ENCODE measurements around the gene PJVK. TPM values are rescaled to one million over a fixed set of nuclear protein-coding genes. Genes with fewer than 3 reads are reported as not detected.

PJVK gene
- total RNA-seq, 1 experiment from 2014 or later = 2.6 TPM

DNA sequence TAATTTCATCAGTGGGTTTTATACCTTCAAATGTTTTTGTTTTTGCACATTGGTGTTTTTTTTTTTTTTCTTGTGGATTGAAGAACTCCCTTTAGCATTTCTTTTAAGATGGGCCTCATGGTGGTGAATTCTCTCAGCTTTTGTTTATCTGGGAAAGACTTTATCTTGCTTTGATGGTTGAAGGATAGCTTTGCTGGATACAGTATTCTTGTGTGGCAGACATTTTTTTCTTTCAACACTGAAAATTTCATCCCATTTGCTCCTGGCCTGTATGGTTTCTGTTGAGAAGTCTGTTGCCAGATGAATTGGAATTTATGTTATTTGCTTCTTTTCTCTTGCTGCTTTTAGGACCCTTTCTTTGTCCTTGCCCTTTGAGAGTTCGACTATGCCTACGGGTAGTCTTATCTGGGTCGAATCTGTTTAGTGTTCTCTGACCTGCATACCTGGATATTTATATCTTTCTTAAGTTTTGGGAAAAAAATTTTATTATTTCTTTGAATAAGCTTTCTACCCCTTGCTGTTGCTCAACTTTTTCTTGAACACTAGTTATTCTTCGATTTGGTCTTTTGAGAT is 25.8 kb upstream of the PJVK start:
- peaks cover 0 to 5% of the 10 kb centered on the region in 2 experiments; a peak in 1 of 4 replicates for H3K4me1 ChIP-seq (ENCODE audit: control insufficient read depth in 1 of 2, insufficient read depth in 2 of 2, low read length in 2 of 2)
- no peaks in the 10 kb centered on the region for H3K27me3 ChIP-seq (ENCODE audit: insufficient read depth, low read length)

More for the DNA sequence above, 25.8 kb upstream of the PJVK start:
- intact Hi-C loops (cut with micrococcal nuclease) = no loop called here
- no TSS peak for BruUV-seq (replicated peaks)
- no peak overlapping the region for H3K9ac ChIP-seq (ENCODE audit: low read length)
- DNase-seq (ENCODE audit: low read depth, low spot score) (no peak), ATAC-seq (no peak)
- no peak overlapping the region for H3K4me3 ChIP-seq (replicated peaks in 1 of 2; ENCODE audit: low read depth in 1 of 2, low read length in 2 of 2)
- no peaks in the 10 kb centered on the region for H3K9me2 ChIP-seq (ENCODE audit: insufficient read depth)
- ChIA-PET CTCF (interaction anchor here (1.0 kb wide), 1 partner anchor 11 kb away, joined by 3 read pairs; no protein-coding TSS in a partner anchor), RAD21 (ENCODE audit: low non-redundant PET in 1 of 2, low total read pairs in 2 of 2, uncharacterized antibody in 2 of 2, unreplicated experiment in 2 of 2) (no interaction called here), POLR2A (interaction anchor here (1.6 kb wide), 1 partner anchor 26 kb away, joined by 4 read pairs; the partner anchor contains the start of genes PJVK and PRKRA)
- no peak overlapping the region for H3K27ac ChIP-seq (ENCODE audit: low read depth, low read length)
- no peak overlapping the region for H2AFZ ChIP-seq (ENCODE audit: low read depth, low read length, poor library complexity, severe bottlenecking)
- no peaks in the 10 kb centered on the region for H4K20me1 ChIP-seq (ENCODE audit: insufficient read depth)
- H3K36me3 ChIP-seq (ENCODE audit: control insufficient read depth in 1 of 2, insufficient read depth in 2 of 2, low read length in 2 of 2) = peaks cover 3 to 4% of the 10 kb centered on the region in 2 experiments; a peak in 1 of 4 replicates
- no peaks in the 10 kb centered on the region for H3K9me3 ChIP-seq (ENCODE audit: control insufficient read depth in 1 of 2, insufficient read depth in 1 of 2, low read depth in 1 of 2, low read length in 2 of 2)
- H3K79me2 ChIP-seq (ENCODE audit: insufficient read depth, low read length) = no peaks in the 10 kb centered on the region
- no peak overlapping the region for H3K4me2 ChIP-seq (ENCODE audit: low read length)
- TF ChIP-seq CBX3 (IDR thresholded peaks at IDR 0.05; ENCODE audit: low read depth) = no peak
- TF ChIP-seq POLR2AphosphoS5 (IDR thresholded peaks at IDR 0.05; ENCODE audit: low read depth, low read length) = no peak
- no peak for TF ChIP-seq POLR2A (IDR thresholded peaks at IDR 0.05; ENCODE audit: borderline replicate concordance, extremely low read depth, insufficient read depth, insufficient read length)
- no peak for TF ChIP-seq EGR1 (IDR thresholded peaks at IDR 0.05; ENCODE audit: low read depth)
- no peak for TF ChIP-seq EZH2 (IDR thresholded peaks at IDR 0.05)
- no peak for TF ChIP-seq ZNF274 (IDR thresholded peaks at IDR 0.05; ENCODE audit: low read depth, low read length)
- no peak for TF ChIP-seq FOSL1 (IDR thresholded peaks at IDR 0.05; ENCODE audit: low read depth)
- TF ChIP-seq CEBPB (IDR thresholded peaks at IDR 0.05; ENCODE audit: low read depth) = no peak
- no peak for TF ChIP-seq YY1 (IDR thresholded peaks at IDR 0.05; ENCODE audit: extremely low read depth, insufficient replicate concordance, low read depth, low read length)
- TF ChIP-seq ZBTB33 (IDR thresholded peaks at IDR 0.05; ENCODE audit: extremely low read depth, insufficient replicate concordance, low read length) = no peak
- no peak for TF ChIP-seq EZH2phosphoT487 (IDR thresholded peaks at IDR 0.05; ENCODE audit: borderline replicate concordance)
- no peak for TF ChIP-seq ELF1 (IDR thresholded peaks at IDR 0.05; ENCODE audit: borderline replicate concordance, low read depth)
- TF ChIP-seq TCF7L2 (IDR thresholded peaks at IDR 0.05; ENCODE audit: borderline replicate concordance, extremely low read depth, insufficient read depth, insufficient read length) = no peak
- TF ChIP-seq ZFX (IDR thresholded peaks at IDR 0.05) = no peak
- TF ChIP-seq ATF3 (IDR thresholded peaks at IDR 0.05) = no peak
- no peak for TF ChIP-seq SRF (IDR thresholded peaks at IDR 0.05; ENCODE audit: low read depth)
- TF ChIP-seq, protein P1, sequence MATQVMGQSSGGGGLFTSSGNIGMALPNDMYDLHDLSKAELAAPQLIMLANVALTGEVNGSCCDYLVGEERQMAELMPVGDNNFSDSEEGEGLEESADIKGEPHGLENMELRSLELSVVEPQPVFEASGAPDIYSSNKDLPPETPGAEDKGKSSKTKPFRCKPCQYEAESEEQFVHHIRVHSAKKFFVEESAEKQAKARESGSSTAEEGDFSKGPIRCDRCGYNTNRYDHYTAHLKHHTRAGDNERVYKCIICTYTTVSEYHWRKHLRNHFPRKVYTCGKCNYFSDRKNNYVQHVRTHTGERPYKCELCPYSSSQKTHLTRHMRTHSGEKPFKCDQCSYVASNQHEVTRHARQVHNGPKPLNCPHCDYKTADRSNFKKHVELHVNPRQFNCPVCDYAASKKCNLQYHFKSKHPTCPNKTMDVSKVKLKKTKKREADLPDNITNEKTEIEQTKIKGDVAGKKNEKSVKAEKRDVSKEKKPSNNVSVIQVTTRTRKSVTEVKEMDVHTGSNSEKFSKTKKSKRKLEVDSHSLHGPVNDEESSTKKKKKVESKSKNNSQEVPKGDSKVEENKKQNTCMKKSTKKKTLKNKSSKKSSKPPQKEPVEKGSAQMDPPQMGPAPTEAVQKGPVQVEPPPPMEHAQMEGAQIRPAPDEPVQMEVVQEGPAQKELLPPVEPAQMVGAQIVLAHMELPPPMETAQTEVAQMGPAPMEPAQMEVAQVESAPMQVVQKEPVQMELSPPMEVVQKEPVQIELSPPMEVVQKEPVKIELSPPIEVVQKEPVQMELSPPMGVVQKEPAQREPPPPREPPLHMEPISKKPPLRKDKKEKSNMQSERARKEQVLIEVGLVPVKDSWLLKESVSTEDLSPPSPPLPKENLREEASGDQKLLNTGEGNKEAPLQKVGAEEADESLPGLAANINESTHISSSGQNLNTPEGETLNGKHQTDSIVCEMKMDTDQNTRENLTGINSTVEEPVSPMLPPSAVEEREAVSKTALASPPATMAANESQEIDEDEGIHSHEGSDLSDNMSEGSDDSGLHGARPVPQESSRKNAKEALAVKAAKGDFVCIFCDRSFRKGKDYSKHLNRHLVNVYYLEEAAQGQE (IDR thresholded peaks at IDR 0.05; ENCODE audit: low read depth) = no peak
- no peak for TF ChIP-seq SIN3A (IDR thresholded peaks at IDR 0.05; ENCODE audit: low read depth)
- no peak for TF ChIP-seq RAD21 (IDR thresholded peaks at IDR 0.05; ENCODE audit: low read depth)
- TF ChIP-seq, protein P2, sequence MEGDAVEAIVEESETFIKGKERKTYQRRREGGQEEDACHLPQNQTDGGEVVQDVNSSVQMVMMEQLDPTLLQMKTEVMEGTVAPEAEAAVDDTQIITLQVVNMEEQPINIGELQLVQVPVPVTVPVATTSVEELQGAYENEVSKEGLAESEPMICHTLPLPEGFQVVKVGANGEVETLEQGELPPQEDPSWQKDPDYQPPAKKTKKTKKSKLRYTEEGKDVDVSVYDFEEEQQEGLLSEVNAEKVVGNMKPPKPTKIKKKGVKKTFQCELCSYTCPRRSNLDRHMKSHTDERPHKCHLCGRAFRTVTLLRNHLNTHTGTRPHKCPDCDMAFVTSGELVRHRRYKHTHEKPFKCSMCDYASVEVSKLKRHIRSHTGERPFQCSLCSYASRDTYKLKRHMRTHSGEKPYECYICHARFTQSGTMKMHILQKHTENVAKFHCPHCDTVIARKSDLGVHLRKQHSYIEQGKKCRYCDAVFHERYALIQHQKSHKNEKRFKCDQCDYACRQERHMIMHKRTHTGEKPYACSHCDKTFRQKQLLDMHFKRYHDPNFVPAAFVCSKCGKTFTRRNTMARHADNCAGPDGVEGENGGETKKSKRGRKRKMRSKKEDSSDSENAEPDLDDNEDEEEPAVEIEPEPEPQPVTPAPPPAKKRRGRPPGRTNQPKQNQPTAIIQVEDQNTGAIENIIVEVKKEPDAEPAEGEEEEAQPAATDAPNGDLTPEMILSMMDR (IDR thresholded peaks at IDR 0.05 in 2 of 3, conservative IDR thresholded peaks at IDR 0.05 in 1 of 3; ENCODE audit: borderline replicate concordance in 1 of 3, insufficient read depth in 1 of 3, low read depth in 2 of 3, low read length in 2 of 3) = no peak
